Pulmonary artery endothelial cell (primary cell): ENCODE data around the gene LAMB2. TPM values are rescaled to one million over a fixed set of nuclear protein-coding genes. Genes with fewer than 3 reads are reported as not detected.

Experiments used
- DNase-seq: peaks from one replicate; pipeline ENCODE4 v3.0.0-alpha.2; 2011; ENCODE audit warnings: low read depth, low spot score
- total RNA-seq: library from RNA; depleted of rRNA; stranded (reverse); fragments of >200 nt; gene quantifications from 2 replicates; pipeline ENCODE4 v1.2.3, GENCODE V29; 2014

Gene LAMB2
- 470 and 504 TPM in 2 replicates for total RNA-seq

DNA sequence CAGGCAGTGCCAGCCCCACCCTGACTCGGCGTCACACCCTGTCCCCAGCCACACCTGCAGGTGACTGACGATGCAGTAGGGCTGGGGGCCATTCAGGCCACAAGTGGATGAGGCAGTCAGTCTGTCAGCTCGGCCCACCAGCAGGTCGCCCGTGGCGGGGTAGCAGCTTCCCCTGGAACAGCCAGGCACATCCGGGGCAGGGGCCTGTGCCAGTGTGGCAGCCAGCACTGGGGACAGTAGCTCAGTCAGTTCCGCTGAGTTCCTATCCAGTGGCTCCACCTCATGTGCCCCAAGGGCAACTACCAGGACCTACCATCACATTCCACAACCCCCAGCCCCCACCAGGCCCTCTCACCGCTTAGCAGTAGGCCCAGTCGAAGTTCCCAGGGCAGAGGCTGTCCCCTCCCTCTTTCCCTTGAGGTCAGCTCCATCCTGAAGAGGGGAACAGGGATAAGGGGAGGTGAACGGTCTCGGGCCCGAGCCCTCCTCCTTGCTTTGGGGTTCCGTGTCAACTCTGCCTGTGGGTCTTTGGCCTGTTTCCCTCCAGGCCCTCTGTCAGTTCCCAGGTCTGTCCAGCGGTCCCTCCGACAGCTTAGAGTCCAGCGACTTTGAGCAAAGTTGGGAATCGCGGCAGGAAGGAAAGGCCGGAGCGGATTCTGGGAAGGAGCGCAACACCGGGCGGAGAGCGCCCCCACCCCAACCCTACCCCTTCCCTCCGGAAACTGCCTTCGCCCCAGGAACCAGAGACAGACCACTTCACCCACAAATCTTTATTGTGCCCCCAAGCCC, at the start of gene LAMB2:
Gene LAMB2 (minus strand): TSS at position 614 of the 789 bp plus-strand sequence. CDS start 183 bp downstream, at position 431.
- DNase-seq: peak; percentile 53

DNA sequence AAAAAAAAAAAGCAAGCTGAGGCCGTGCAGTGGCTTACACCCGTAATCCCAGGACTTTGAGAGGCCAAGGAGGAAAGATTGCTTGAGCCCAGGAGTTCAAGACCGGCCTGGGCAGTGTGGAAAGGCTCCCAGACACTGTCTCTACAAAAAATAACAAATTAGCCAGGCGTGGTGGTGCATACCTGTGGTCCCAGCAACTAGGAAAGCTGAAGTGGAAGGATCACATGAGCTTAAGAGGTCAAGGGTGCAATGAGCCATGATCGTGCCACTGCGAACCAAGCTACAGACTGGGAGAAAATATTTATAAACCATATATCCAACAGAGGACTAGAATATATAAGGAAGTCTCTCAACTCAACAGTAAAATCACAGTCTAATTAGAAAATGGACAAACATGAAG, 48.5 kb upstream of the LAMB2 start:
- no peak for DNase-seq

DNA sequence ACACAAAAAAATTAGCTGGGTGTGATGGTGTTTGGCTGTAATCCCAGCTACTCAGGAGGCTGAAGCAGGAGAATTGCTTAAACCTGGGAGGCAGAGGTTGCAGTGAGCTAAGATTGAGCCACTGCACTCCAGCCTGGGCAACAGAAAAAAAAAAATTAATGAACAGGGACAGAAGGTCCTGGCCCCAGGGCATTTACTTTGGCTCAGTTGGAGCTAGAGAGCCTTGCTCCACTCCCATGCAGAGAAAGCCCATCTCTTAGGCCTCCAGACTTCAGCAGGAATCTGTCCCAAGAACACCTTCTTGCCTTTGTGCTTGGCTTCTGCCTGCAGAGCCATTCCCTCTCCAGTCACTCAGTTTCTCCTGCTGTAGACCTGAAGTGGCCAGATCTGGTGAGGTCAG, 47.3 kb upstream of the LAMB2 start:
- DNase-seq: no peak

DNA sequence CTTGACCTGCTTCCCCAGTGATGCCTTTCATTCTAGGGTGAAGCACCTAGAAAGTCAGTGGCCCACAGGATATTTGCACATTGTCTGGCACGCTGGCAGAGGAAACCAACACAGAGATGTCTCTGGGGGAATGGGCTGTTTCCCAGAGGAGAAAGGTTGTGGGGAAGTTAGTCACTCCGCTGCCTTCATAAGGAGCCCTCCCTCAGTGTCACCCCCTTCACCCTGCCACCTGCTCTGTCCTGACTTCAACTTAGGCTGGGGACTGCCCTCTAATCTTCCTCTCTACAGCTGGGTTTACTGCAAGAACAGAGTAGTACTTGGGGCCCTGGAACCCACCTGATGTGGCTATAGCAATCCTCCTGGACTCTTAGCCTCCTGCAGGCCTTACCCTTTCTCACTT, 44.2 kb upstream of the LAMB2 start:
- DNase-seq: no peak

- no peak for DNase-seq
Measured at GRCh38 chr3:49175530-49175929, 42.7 kb upstream of the LAMB2 start.

- DNase-seq: no peak
Measured at GRCh38 chr3:49174397-49174985, 41.6 kb upstream of the LAMB2 start.

DNA sequence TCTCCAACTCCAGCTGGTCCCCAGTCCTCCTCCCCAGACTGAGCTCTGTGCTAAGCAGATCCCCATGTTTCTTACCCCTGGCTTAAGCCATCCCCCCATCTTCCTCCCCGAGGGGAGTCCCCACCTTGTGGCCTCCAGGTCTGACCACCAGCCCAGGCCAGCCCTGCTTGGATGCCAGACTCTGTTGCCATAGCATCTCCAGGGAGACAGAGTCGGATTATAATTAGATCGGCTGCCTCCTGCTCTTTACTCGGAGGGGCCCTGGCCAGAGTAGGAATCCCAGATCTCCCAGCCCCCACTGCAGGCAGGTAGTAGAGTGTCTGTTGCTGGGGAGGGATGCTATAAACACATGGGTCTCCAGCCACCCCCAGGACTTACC, 40.9 kb upstream of the LAMB2 start:
- DNase-seq: no peak

- peak; percentile 19 for DNase-seq
Measured at GRCh38 chr3:49173116-49173791, 40.4 kb upstream of the LAMB2 start.

- no peak for DNase-seq
Measured at GRCh38 chr3:49172551-49173041, 39.7 kb upstream of the LAMB2 start.

DNA sequence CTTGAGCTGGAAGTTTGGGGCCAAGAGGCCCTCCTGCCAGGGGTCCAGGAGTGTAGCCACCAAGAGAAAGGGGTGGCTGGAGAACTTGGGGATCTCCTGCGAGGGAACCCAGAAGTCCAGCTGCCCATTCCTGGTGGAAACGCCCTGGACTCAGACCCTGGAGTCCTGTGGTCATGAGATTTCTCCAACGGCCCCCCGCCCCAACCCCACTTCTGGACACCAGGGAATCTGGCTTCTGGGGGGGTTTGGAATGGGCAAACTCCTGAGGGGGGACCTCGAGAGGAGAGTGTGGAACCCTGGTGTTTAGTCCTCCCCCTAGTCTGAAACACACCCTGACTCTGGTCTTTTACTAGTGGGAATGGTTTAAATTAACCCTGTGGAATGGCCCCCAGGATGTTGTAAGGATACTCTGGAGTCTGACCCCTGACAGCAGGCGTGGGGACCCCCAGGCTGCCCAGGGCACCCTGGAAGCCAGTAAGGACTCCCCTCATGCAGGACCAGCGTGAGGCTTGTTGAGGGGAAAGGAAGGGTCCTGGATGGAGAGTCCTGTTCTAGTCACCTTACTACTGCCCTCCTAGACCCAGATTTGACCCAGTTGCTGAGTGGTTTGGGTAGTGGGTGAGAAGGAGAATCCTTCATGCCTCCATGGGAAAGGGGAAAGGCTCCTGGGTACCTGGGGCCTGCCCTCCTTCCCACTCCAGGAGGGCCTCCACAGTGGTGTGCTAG, 39.1 kb upstream of the LAMB2 start:
- DNase-seq: no peak

DNA sequence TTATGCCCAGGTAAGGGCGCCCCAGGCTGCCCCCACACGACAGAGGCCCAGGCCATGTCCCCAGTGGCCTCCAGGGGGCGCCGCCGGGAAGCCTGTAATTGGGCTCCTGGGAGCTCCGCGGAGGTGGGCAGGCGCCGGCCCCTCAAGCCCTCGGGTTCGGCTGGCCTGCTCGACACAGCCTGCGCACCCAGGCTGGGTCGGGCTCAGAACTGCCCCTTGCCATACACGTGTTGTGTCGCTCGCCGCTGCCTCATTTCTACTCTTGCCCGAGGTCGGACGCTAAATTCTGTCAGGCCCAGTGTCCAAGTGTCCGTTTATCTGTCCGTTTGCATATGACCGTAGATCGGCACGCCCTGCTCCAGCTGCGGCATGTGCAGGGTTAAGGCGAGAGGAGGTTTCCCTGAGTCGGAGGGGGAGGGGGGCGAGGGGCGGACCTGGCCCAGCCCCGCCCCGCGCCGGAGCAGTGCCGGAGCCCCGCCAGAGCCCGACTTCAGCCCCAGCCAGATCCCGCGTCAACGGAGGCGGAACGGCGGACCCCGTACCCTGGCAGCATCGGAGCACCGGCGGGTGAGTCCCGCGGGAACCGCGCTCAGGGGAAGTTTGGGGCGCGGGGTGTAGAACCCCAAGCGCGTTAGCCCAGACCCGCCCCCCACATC, 38.4 kb upstream of the LAMB2 start, which contains the start of gene KLHDC8B:
Gene KLHDC8B (plus strand): TSS at position 480 of the 656 bp plus-strand sequence. CDS start 1,172 bp downstream, outside the sequence.
- DNase-seq: peak; percentile 64

- no peak for DNase-seq
Measured at GRCh38 chr3:49170744-49171118, 37.9 kb upstream of the LAMB2 start.

- DNase-seq: no peak
Measured at GRCh38 chr3:49166752-49167556, 34.1 kb upstream of the LAMB2 start.

DNA sequence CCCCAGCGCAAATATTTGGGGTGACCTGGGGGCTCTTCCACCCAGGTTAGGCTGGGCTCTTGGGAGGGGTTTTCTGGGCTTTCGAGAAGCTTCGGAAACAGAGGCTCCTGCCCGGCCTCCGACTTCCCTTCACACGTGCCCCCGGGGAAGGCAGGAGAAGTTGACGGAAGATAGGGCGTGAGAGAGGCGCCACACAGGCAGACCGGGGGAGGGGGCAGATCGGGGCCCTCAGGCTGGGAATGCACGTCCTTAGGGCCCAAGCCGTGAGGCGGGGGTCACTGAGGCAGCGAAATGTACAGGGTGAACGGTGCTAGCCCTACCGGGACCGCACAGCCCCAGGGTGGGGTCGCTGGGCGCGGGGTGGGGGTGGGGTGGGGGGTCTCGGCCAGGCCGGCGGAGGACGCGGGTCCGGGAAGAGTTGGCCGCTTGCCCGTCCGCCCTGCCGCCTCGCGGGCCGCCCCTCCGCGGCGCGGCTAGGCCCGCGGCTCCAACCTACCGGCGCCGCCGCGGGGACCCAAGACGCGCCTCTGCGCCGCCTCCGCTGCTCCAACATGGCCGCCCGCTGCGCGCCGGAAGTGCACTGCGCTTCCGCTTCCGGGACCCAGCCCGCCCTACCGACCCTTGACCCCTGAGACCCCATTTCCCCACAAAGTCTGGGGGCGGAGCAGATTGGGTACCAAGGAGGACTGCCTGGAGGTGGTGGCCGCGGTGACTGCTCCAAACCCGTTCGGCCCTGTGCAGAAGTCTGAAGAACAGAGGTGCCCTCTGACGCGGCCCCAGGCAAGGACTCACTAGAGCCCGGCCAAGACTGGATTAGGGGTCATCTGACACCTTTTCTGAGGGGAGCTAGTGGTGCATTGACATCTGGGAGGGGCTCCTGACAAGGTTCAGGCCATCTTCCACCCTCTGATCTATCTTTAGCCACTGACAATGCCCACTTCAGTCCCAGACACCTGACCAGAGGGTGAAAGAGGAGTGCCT, 33.2 kb upstream of the LAMB2 start, which contains the start of gene CCDC71:
Gene CCDC71 (minus strand): TSS at position 561 of the 981 bp plus-strand sequence. CDS start 2,123 bp downstream, outside the sequence.
- DNase-seq: peak; percentile 26

GRCh38 chr3:49164983-49165720, 32.3 kb upstream of the LAMB2 start:
- DNase-seq: no peak

GRCh38 chr3:49163609-49164008, 30.8 kb upstream of the LAMB2 start:
- DNase-seq: no peak

GRCh38 chr3:49162751-49163419, 30.0 kb upstream of the LAMB2 start:
- DNase-seq: no peak
